ENCODE measurements around the gene THAP11. TPM values are rescaled to one million over a fixed set of nuclear protein-coding genes. Genes with fewer than 3 reads are reported as not detected.

THAP11 gene
- total and polyA plus RNA-seq, 4 donors, result 22.4 to 39.7 (median 33.1) TPM

DNA sequence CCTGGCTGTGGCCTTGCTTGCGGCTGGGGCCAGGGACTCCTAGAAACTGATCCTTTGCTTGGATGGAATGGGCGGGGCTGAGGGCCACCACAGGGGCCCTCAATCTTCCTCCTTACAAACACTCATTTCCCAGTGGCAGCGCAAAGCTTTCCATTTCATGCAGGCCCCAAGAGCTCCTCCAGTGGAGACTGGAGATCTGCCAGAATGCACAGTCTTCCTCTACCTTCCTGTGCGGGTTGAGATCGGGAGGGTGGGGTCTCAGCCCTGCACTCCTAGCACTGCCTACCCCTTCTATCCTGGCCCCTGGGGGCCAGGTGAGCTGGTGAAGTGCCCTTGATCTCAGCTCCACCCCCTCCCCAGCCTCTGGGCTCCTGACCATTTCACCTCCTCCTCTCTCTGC is 44.3 kb downstream of the THAP11 start:
- peaks cover 26% of the 10 kb centered on the region for H3K4me1 ChIP-seq (ENCODE audit: control insufficient read depth, insufficient read depth, low read length)

GRCh38 chr16:67888331-67888730 is 46.2 kb downstream of the THAP11 start:
- peaks cover 32% of the 10 kb centered on the region for H3K36me3 ChIP-seq (ENCODE audit: control insufficient read depth, insufficient read depth, low read length)
- H3K9me3 ChIP-seq (ENCODE audit: control insufficient read depth, insufficient read depth, low read length), result no peaks in the 10 kb centered on the region
- 67% methylated on average over 1 of the region's 3 CpGs for WGBS (ENCODE audit: insufficient coverage)
- no peak overlapping the region for H3K4me3 ChIP-seq (ENCODE audit: low read depth, low read length)
- DNase-seq (ENCODE audit: low read depth in 4 of 6, low spot score in 6 of 6), result peak in 1 of 6 donors; percentile 31
- no peaks in the 10 kb centered on the region for H3K27me3 ChIP-seq (ENCODE audit: control insufficient read depth, insufficient read depth, low read length)
- H3K27ac ChIP-seq (ENCODE audit: low read depth, low read length), result peak overlapping the region; percentile 37
- H3K4me1 ChIP-seq (ENCODE audit: control insufficient read depth, insufficient read depth, low read length), result peaks cover 26% of the 10 kb centered on the region

More for the DNA sequence above, 44.3 kb downstream of the THAP11 start:
- no peaks in the 10 kb centered on the region for H3K9me3 ChIP-seq (ENCODE audit: control insufficient read depth, insufficient read depth, low read length)
- H3K27ac ChIP-seq (ENCODE audit: low read depth, low read length), result no peak overlapping the region
- H3K36me3 ChIP-seq (ENCODE audit: control insufficient read depth, insufficient read depth, low read length), result peaks cover 51% of the 10 kb centered on the region
- no peak overlapping the region for H3K4me3 ChIP-seq (ENCODE audit: low read depth, low read length)
- no peak for DNase-seq (ENCODE audit: low read depth in 4 of 6, low spot score in 6 of 6)
- no peaks in the 10 kb centered on the region for H3K27me3 ChIP-seq (ENCODE audit: control insufficient read depth, insufficient read depth, low read length)
- 69% methylated on average over 4 of the region's 5 CpGs for WGBS (ENCODE audit: insufficient coverage)

DNA sequence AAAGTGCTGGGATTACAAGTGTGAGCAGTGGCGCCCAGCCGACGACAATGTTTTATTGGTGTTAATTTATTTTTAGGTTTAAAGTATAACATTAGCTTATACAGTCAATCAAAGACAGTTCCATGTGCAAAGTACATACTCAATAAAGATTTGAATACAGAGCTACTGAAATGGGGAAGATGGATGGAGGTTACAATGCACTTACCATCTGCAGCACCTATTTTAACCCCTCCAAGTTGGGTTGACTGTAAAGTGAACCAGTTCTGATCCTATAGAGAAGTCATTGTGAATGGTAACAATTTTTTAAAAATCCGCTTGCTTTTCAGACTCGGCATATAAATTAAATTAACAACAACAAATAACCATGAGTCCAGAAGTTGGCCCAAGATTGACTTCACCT is 50.3 kb downstream of the THAP11 start:
- H3K36me3 ChIP-seq (ENCODE audit: control insufficient read depth, insufficient read depth, low read length), result no peaks in the 10 kb centered on the region
- H3K27ac ChIP-seq (ENCODE audit: low read depth, low read length), result no peak overlapping the region
- peaks cover 34% of the 10 kb centered on the region for H3K4me1 ChIP-seq (ENCODE audit: control insufficient read depth, insufficient read depth, low read length)
- WGBS (ENCODE audit: insufficient coverage), result no CpG with 5 or more reads among the region's 5 CpGs
- peak overlapping the region; percentile 63 for H3K4me3 ChIP-seq (ENCODE audit: low read depth, low read length)
- H3K27me3 ChIP-seq (ENCODE audit: control insufficient read depth, insufficient read depth, low read length), result no peaks in the 10 kb centered on the region
- DNase-seq (ENCODE audit: low read depth in 4 of 6, low spot score in 6 of 6), result no peak
- H3K9me3 ChIP-seq (ENCODE audit: control insufficient read depth, insufficient read depth, low read length), result no peaks in the 10 kb centered on the region

- Histone ChIP-seq H3K36me3 (ENCODE audit: control insufficient read depth, insufficient read depth, low read length) (no peaks in the 10 kb centered on the region), H3K4me1 (ENCODE audit: control insufficient read depth, insufficient read depth, low read length) (peaks cover 39% of the 10 kb centered on the region), H3K27me3 (ENCODE audit: control insufficient read depth, insufficient read depth, low read length) (no peaks in the 10 kb centered on the region), H3K4me3 (ENCODE audit: low read depth, low read length) (peak within 1 kb of the TSS; percentile 82), H3K27ac (ENCODE audit: low read depth, low read length) (peak within 1 kb of the TSS; percentile 86), H3K9me3 (ENCODE audit: control insufficient read depth, insufficient read depth, low read length) (no peaks in the 10 kb centered on the region)
- WGBS (ENCODE audit: insufficient coverage), result under 1% methylated on average over 90 of the region's 90 CpGs
- DNase-seq (ENCODE audit: low read depth in 4 of 6, low spot score in 6 of 6), result peak; percentile 74 to 99 (median 94)
Observed at GRCh38 chr16:67892899-67893742, 51.0 kb downstream of the THAP11 start, which contains the start of gene PSKH1. Gene PSKH1 (plus strand): TSS chr16:67893254. CDS start chr16:67908750, 15,496 bp downstream.

Small RNAs within 50 kb of the gene (small RNA-seq; reads per million reads assigned to genes)
- not detected for gene AC040162.2 (ENCODE audit: low replicate concordance)
- not detected for gene NRN1L (ENCODE audit: low replicate concordance)

Other genes with a start within 250 kb of the THAP11 start
- gene CARMIL2, start 197.2 kb upstream of the THAP11 start, total RNA-seq, result 1 to 10 TPM; 2.0 to 3.4 TPM
- 10 to 100 TPM; 37.6 to 40.0 TPM for gene CARMIL2, start 197.2 kb upstream of the THAP11 start, polyA plus RNA-seq (ENCODE audit: insufficient read length in 2 of 2)
- gene ACD, start 182.1 kb upstream of the THAP11 start, total RNA-seq, result 10 to 100 TPM; 15.8 to 23.9 TPM
- gene ACD, start 182.1 kb upstream of the THAP11 start, polyA plus RNA-seq (ENCODE audit: insufficient read length in 2 of 2), result 10 to 100 TPM; 39.7 to 49.3 TPM
- gene PARD6A, start 181.4 kb upstream of the THAP11 start, total RNA-seq, result 1 to 10 TPM; 7.2 to 8.3 TPM
- gene PARD6A, start 181.4 kb upstream of the THAP11 start, polyA plus RNA-seq (ENCODE audit: insufficient read length in 2 of 2), result 10 to 100 TPM; 20.5 to 20.9 TPM
- gene ENKD1, start 175.6 kb upstream of the THAP11 start, total RNA-seq, result 10 to 100 TPM in 1 of 2 donors, 1 to 10 TPM in 1; 9.5 to 29.4 TPM
- gene ENKD1, start 175.6 kb upstream of the THAP11 start, polyA plus RNA-seq (ENCODE audit: insufficient read length in 2 of 2), result 10 to 100 TPM; 28.9 to 30.2 TPM
- 1 to 10 TPM; 2.8 to 6.9 TPM for gene C16orf86, start 175.5 kb upstream of the THAP11 start, total RNA-seq
- gene C16orf86, start 175.5 kb upstream of the THAP11 start, polyA plus RNA-seq (ENCODE audit: insufficient read length in 2 of 2), result 1 to 10 TPM; 4.2 to 6.2 TPM
- gene GFOD2, start 123.0 kb upstream of the THAP11 start, total RNA-seq, result 10 to 100 TPM; 26.1 to 26.8 TPM
- 10 to 100 TPM; 48.0 to 56.0 TPM for gene GFOD2, start 123.0 kb upstream of the THAP11 start, polyA plus RNA-seq (ENCODE audit: insufficient read length in 2 of 2)
- 1 to 10 TPM; 6.7 to 8.2 TPM for gene RANBP10, start 35.8 kb upstream of the THAP11 start, total RNA-seq
- 10 to 100 TPM; 15.9 to 25.6 TPM for gene RANBP10, start 35.8 kb upstream of the THAP11 start, polyA plus RNA-seq (ENCODE audit: insufficient read length in 2 of 2)
- gene TSNAXIP1, start 35.4 kb upstream of the THAP11 start, total RNA-seq, result 10 to 100 TPM in 1 of 2 donors, 1 to 10 TPM in 1; 4.3 to 11.7 TPM
- 10 to 100 TPM; 14.9 to 20.0 TPM for gene TSNAXIP1, start 35.4 kb upstream of the THAP11 start, polyA plus RNA-seq (ENCODE audit: insufficient read length in 2 of 2)
- 10 to 100 TPM; 47.7 to 82.6 TPM for gene NUTF2, start 4.6 kb downstream of the THAP11 start, total RNA-seq
- gene NUTF2, start 4.6 kb downstream of the THAP11 start, polyA plus RNA-seq (ENCODE audit: insufficient read length in 2 of 2), result 100 to 1,000 TPM; 138 to 150 TPM
- gene CENPT, start 5.4 kb downstream of the THAP11 start, total RNA-seq, result 10 to 100 TPM; 22.1 to 50.8 TPM
- 10 to 100 TPM; 60.0 to 79.2 TPM for gene CENPT, start 5.4 kb downstream of the THAP11 start, polyA plus RNA-seq (ENCODE audit: insufficient read length in 2 of 2)
- 10 to 100 TPM; 40.8 to 46.7 TPM for gene EDC4, start 30.7 kb downstream of the THAP11 start, total RNA-seq
- 10 to 100 TPM; 92.0 to 97.9 TPM for gene EDC4, start 30.7 kb downstream of the THAP11 start, polyA plus RNA-seq (ENCODE audit: insufficient read length in 2 of 2)
- gene NRN1L, start 42.6 kb downstream of the THAP11 start, total RNA-seq, result 1 to 10 TPM in 1 of 2 donors, under 1 TPM in 1; 0.89 to 2.5 TPM
- 1 to 10 TPM; 1.4 to 1.6 TPM for gene NRN1L, start 42.6 kb downstream of the THAP11 start, polyA plus RNA-seq (ENCODE audit: insufficient read length in 2 of 2)
- gene PSKH1, start 50.9 kb downstream of the THAP11 start, total RNA-seq, result 10 to 100 TPM in 1 of 2 donors, 1 to 10 TPM in 1; 8.7 to 18.3 TPM
- 10 to 100 TPM; 31.7 TPM for gene PSKH1, start 50.9 kb downstream of the THAP11 start, polyA plus RNA-seq (ENCODE audit: insufficient read length in 2 of 2)
- 1 to 10 TPM in 1 of 2 donors, under 1 TPM in 1; 0.89 to 1.4 TPM for gene CTRL, start 89.5 kb downstream of the THAP11 start, total RNA-seq
- 1 to 10 TPM; 4.6 to 8.1 TPM for gene CTRL, start 89.5 kb downstream of the THAP11 start, polyA plus RNA-seq (ENCODE audit: insufficient read length in 2 of 2)
- 10 to 100 TPM; 18.7 to 64.5 TPM for gene PSMB10, start 94.5 kb downstream of the THAP11 start, total RNA-seq
- 10 to 100 TPM; 61.9 to 64.1 TPM for gene PSMB10, start 94.5 kb downstream of the THAP11 start, polyA plus RNA-seq (ENCODE audit: insufficient read length in 2 of 2)
- gene LCAT, start 101.8 kb downstream of the THAP11 start, total RNA-seq, result 10 to 100 TPM in 1 of 2 donors, 1 to 10 TPM in 1; 5.8 to 18.4 TPM
- gene LCAT, start 101.8 kb downstream of the THAP11 start, polyA plus RNA-seq (ENCODE audit: insufficient read length in 2 of 2), result 10 to 100 TPM; 35.3 to 50.0 TPM
- gene SLC12A4, start 126.3 kb downstream of the THAP11 start, total RNA-seq, result 10 to 100 TPM; 31.8 to 45.4 TPM
- gene SLC12A4, start 126.3 kb downstream of the THAP11 start, polyA plus RNA-seq (ENCODE audit: insufficient read length in 2 of 2), result 10 to 100 TPM; 52.9 to 58.8 TPM
- under 1 TPM in 1 of 2 donors, not detected in 1; 0.11 TPM for gene DPEP3, start 138.2 kb downstream of the THAP11 start, total RNA-seq
- under 1 TPM; 0.12 to 0.22 TPM for gene DPEP3, start 138.2 kb downstream of the THAP11 start, polyA plus RNA-seq (ENCODE audit: insufficient read length in 2 of 2)
- 1 to 10 TPM; 2.7 to 3.0 TPM for gene DPEP2, start 157.2 kb downstream of the THAP11 start, total RNA-seq
- gene DPEP2, start 157.2 kb downstream of the THAP11 start, polyA plus RNA-seq (ENCODE audit: insufficient read length in 2 of 2), result 1 to 10 TPM; 1.0 to 2.3 TPM
- not detected for gene DPEP2NB, start 173.6 kb downstream of the THAP11 start, total RNA-seq
- not detected for gene DPEP2NB, start 173.6 kb downstream of the THAP11 start, polyA plus RNA-seq (ENCODE audit: insufficient read length in 2 of 2)
- 1 to 10 TPM; 6.9 to 7.4 TPM for gene DDX28, start 180.9 kb downstream of the THAP11 start, total RNA-seq
- gene DDX28, start 180.9 kb downstream of the THAP11 start, polyA plus RNA-seq (ENCODE audit: insufficient read length in 2 of 2), result 1 to 10 TPM; 8.2 to 9.7 TPM
- 10 to 100 TPM; 13.9 to 16.8 TPM for gene DUS2, start 181.0 kb downstream of the THAP11 start, total RNA-seq
- 10 to 100 TPM; 13.3 to 17.2 TPM for gene DUS2, start 181.0 kb downstream of the THAP11 start, polyA plus RNA-seq (ENCODE audit: insufficient read length in 2 of 2)
- 10 to 100 TPM; 24.7 to 36.7 TPM for gene NFATC3, start 243.1 kb downstream of the THAP11 start, total RNA-seq
- 10 to 100 TPM; 15.1 to 16.9 TPM for gene NFATC3, start 243.1 kb downstream of the THAP11 start, polyA plus RNA-seq (ENCODE audit: insufficient read length in 2 of 2)

Measured in spinal cord (tissue), 10 donors.